Measurements from ENCODE around the gene ADGRD1. TPM values are rescaled to one million over a fixed set of nuclear protein-coding genes. Genes with fewer than 3 reads are reported as not detected.

Gene ADGRD1
- total RNA-seq, 1 donor from 2014 or later, result 0.98 TPM

DNA sequence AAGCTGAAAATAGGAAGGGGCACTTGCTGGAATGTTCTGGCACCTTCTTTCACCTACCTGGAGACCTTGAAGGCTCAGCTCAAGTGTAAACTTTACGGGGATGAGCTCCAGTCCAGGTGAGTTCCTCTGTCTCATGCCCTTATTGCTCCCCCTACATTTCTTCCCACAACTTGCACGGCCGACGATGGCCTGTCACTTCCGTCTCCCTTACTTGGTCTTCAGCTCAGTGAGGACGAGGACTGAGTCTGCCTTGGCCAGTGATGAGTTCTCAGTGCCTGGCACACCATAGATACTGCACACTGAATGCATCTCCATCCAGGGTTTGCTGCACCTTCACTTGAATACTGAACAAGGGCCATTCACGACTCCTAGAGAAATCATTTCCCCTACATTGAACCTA is 21.4 kb downstream of the ADGRD1 start:
- no peak for DNase-seq (ENCODE audit: low read depth, low spot score)
- H3K4me3 Mint-ChIP-seq, result no peak overlapping the region
- H3K27ac Mint-ChIP-seq (ENCODE audit: unreplicated experiment), result no peak overlapping the region
- no peaks in the 10 kb centered on the region for H3K36me3 Mint-ChIP-seq (ENCODE audit: low read depth)
- TF ChIP-seq, protein P1, sequence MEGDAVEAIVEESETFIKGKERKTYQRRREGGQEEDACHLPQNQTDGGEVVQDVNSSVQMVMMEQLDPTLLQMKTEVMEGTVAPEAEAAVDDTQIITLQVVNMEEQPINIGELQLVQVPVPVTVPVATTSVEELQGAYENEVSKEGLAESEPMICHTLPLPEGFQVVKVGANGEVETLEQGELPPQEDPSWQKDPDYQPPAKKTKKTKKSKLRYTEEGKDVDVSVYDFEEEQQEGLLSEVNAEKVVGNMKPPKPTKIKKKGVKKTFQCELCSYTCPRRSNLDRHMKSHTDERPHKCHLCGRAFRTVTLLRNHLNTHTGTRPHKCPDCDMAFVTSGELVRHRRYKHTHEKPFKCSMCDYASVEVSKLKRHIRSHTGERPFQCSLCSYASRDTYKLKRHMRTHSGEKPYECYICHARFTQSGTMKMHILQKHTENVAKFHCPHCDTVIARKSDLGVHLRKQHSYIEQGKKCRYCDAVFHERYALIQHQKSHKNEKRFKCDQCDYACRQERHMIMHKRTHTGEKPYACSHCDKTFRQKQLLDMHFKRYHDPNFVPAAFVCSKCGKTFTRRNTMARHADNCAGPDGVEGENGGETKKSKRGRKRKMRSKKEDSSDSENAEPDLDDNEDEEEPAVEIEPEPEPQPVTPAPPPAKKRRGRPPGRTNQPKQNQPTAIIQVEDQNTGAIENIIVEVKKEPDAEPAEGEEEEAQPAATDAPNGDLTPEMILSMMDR (conservative IDR thresholded peaks at IDR 0.05), result no peak
- no peaks in the 10 kb centered on the region for H3K9me3 Mint-ChIP-seq
- H3K4me1 Mint-ChIP-seq, result no peaks in the 10 kb centered on the region
- H3K27me3 Mint-ChIP-seq (ENCODE audit: low read depth), result no peaks in the 10 kb centered on the region

DNA sequence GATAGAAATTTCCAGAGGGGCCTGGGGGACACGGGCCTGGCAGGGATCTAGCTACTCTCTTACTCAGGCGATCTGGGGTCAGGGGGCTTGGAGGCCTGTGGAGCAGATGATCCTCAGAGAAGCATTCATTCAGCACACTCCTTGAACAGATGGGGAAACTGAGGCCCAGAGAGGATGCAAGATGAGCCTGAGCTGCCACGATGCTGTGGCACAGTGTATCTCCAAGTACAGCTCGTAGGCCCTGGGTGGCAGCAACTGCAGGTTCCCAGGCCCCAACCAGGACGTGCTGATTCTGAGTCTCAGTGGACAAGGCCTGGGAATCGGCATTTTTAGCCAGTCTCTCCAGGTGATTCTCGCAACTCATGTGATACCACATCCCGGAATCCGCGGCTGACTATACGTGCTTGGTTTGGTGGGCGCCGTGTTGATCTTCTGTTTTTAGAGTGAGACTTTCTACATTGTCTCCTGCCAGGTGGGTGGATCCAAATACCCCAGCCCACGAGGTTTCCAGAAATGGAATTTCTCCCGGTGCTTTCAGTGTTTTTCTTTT is 22.5 kb downstream of the ADGRD1 start:
- TF ChIP-seq, protein P1 (conservative IDR thresholded peaks at IDR 0.05), result no peak
- no peaks in the 10 kb centered on the region for H3K36me3 Mint-ChIP-seq (ENCODE audit: low read depth)
- H3K27me3 Mint-ChIP-seq (ENCODE audit: low read depth), result no peaks in the 10 kb centered on the region
- H3K9me3 Mint-ChIP-seq, result no peaks in the 10 kb centered on the region
- peaks cover 6% of the 10 kb centered on the region for H3K4me1 Mint-ChIP-seq
- no peak overlapping the region for H3K27ac Mint-ChIP-seq (ENCODE audit: unreplicated experiment)
- DNase-seq (ENCODE audit: low read depth, low spot score), result no peak
- H3K4me3 Mint-ChIP-seq, result no peak overlapping the region

DNA sequence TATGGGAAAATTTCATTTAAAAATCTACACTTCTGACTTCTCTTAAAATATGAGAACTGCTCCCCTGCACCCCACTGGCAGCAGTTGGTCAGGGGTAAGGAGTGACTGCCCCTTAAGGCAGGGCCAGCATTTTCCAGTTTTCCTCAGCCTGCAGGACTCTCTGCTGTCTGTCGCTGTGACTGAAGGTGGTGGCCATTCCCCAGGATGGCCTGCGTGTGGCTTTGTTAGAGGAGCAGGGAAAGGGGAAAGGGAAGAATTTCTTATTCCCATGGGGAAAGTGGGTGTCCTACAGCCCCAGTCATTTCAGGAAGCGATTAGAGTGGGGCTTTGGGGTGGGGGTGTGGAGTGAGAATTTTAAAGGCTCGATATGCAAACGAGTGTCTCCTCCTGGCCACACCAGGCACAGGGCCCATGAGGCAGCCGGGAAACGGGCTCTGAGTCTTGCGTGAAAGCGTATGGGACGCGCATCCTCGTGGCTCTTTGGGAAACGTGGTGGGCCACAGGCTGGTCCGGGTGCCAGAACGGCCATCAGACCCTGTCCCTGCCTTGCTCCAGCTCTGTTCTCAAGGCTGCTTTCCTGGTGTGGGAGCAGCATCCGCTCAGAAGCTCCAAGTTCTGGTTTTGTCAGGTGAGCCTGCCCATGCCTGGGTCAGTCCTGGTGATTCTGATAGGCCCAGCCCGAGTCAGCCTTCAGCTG is 23.5 kb downstream of the ADGRD1 start:
- DNase-seq (ENCODE audit: low read depth, low spot score), result no peak
- no peak overlapping the region for H3K4me3 Mint-ChIP-seq
- peaks cover 8% of the 10 kb centered on the region for H3K4me1 Mint-ChIP-seq
- H3K27me3 Mint-ChIP-seq (ENCODE audit: low read depth), result no peaks in the 10 kb centered on the region
- TF ChIP-seq, protein P1 (conservative IDR thresholded peaks at IDR 0.05), result no peak
- no peaks in the 10 kb centered on the region for H3K36me3 Mint-ChIP-seq (ENCODE audit: low read depth)
- no peaks in the 10 kb centered on the region for H3K9me3 Mint-ChIP-seq
- H3K27ac Mint-ChIP-seq (ENCODE audit: unreplicated experiment), result no peak overlapping the region

DNA sequence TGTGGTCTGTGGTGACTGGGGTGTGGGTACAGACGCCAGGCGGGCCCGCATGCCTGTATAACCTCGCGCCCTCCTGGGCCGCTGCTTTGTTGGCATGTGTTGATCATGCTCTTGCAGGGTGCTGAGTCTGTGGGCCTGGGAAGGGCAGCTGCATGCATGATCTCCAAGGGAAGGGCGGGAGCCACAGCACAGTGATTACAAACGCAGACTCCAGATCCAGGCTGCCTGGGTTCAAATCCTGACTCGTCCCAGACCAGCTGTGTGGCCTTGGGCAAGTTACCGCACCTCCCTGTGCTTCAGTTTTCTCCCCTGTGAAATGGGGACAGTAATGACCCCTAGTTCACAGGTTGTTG is 24.0 kb downstream of the ADGRD1 start:
- no peak for DNase-seq (ENCODE audit: low read depth, low spot score)
- Mint-ChIP-seq H3K27me3 (ENCODE audit: low read depth) (no peaks in the 10 kb centered on the region), H3K9me3 (no peaks in the 10 kb centered on the region), H3K27ac (ENCODE audit: unreplicated experiment) (no peak overlapping the region), H3K4me3 (no peak overlapping the region), H3K36me3 (ENCODE audit: low read depth) (no peaks in the 10 kb centered on the region), H3K4me1 (peaks cover 13% of the 10 kb centered on the region)
- TF ChIP-seq, protein P1 (conservative IDR thresholded peaks at IDR 0.05), result no peak

DNA sequence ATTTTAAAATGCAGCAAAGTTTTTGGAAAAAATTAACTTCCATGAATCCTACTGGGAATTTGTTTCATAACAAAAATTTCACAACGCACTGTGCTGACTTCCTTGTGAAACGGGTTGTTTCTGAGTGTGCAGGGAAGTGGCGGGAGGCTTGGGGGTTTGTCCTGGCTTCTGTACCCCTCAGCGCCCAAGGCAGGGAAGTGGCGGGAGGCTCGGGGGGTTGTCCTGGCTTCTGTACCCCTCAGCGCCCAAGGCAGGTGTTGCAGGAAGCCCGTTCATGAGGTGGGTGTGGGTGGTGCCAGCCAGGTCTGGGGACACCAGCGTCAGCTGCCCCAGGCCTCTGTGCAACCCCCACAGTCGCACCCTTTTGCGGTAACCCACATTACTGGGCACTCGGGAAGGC is 25.1 kb downstream of the ADGRD1 start:
- Mint-ChIP-seq H3K4me3 (no peak overlapping the region), H3K36me3 (ENCODE audit: low read depth) (no peaks in the 10 kb centered on the region), H3K27me3 (ENCODE audit: low read depth) (no peaks in the 10 kb centered on the region), H3K4me1 (peaks cover 21% of the 10 kb centered on the region), H3K27ac (ENCODE audit: unreplicated experiment) (no peak overlapping the region), H3K9me3 (no peaks in the 10 kb centered on the region)
- DNase-seq (ENCODE audit: low read depth, low spot score), result no peak
- TF ChIP-seq, protein P1 (conservative IDR thresholded peaks at IDR 0.05), result no peak
